Measurements from ENCODE around the gene EPHB1.

EPHB1 gene

DNA sequence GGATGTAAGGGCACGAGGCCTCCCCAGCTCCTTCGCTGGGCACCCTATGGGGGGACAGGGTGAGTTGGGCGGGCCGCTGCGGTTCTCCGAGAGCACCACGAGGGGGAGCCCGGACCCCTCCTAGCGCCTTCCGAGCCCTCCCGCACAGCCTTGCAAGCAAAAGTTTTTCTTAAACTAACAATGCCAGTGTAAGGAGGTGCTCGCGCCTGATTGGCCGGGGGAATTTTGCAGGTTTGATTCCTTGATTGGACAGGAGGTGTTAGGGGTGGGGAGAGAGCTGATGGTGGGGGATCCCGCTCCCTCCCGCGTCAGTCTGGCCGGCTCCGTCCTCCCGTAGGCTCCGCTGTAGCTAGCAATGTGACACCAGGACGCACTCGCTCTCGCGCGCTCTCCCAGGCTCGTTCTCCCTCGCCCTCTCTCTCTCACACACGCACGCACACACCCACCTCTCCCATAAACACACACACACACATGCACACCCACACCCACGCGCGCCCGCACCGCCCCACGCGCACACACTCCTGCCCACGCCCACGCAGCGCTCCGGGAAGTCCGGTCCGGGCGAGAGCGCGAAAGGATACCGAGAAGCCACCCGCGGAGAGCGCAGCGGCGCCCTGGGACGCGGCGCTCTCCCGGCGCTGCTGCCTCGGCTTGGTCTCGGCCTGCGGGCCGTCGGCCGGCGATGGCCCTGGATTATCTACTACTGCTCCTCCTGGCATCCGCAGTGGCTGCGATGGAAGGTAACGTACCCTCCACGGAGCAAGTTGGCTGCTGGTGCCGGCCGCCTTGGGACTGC, at the start of gene EPHB1:
Gene EPHB1, plus strand, starts transcription at position 311 of the 796 bp plus-strand sequence.
- H3K4me3 ChIP-seq (ENCODE audit: low read length), result peak within 1 kb of the TSS; percentile 66; the same call in 1 of the 2 replicates
- TF ChIP-seq ZNF274 (IDR thresholded peaks at IDR 0.05; ENCODE audit: low read depth, low read length), result no peak

DNA sequence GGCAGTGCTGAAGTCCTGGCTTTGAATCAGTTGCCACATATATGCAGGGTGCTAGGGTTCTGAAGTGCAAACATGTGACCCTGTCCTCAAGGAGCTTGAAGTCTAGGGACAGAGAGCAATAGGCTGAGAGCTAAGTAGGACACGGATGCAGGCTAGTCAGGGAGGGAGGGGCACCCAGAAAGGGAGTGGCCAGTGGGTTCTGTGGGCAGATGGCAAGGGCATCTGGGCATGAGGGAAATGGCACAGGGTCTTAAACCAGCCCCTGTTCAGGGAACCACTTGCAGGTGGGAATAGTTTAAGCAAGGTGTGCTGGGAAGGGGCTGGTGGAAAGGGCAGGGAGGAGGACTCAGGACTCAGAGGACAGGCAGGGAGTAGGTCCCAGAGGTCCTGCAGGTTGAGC, 46.4 kb upstream of the EPHB1 start:
- no peak overlapping the region for H3K4me3 ChIP-seq (ENCODE audit: low read length)

DNA sequence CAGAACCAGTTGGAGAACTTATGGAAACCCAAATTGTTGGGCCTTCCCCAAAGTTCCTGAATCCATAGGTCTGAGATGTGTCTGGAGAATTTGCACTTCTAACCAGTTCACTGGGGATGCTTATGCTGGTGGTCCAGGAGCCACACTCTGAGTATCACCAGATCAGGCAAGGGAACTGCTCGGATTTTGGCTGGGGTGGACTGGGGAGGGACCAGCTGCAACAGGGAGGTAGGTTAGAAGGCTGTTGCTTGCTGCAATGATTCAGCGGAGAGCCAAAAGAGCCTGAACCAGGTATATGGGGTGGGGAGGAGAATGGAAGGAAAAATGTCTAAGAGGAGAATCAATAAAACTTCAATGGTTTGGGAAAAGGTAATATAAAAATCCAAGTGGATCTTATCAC, 45.9 kb upstream of the EPHB1 start:
- no peak overlapping the region for H3K4me3 ChIP-seq (ENCODE audit: low read length)

More for the DNA sequence above, 46.4 kb upstream of the EPHB1 start:
- TF ChIP-seq ZNF274 (IDR thresholded peaks at IDR 0.05; ENCODE audit: low read depth, low read length), result no peak

DNA sequence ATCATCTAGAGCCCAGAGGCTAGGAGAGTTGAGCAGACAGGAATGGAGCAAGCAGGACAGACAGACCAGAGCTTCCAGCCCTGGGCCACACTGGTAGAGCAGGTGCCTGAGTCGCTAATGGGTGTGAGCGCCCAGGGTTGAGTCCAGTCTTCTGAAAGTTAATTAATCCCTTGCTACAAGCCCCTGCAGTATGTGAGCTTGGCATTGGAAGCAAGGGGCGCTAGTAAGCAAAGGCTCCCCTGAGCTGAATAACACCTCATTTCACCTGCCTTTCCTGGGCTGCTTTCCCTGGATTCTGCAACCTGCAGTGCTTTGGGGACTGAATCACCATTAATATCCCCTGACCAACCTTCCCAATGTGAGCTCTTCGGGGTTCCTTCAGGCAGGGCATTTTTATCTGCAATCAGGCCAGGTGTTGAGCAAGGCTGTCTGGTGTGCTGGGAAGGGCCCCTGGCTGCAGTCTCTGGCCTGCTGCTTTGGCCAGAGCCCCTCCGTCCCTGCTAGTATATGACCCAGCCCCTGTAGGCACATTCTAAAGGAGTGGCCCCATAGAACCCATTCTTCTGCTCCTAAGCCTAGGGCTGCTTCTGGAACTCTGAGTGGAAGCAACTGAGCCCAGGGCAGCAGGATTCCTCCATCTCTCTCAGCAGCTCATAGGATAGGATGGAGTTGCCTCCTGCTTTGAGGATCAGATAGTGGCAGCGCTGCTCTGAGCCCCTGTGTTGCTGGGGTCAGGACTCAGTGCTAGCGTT, 45.1 kb upstream of the EPHB1 start:
- H3K4me3 ChIP-seq (ENCODE audit: low read length), result no peak overlapping the region
- TF ChIP-seq ZNF274 (IDR thresholded peaks at IDR 0.05; ENCODE audit: low read depth, low read length), result no peak

More for the DNA sequence above, 45.9 kb upstream of the EPHB1 start:
- no peak for TF ChIP-seq ZNF274 (IDR thresholded peaks at IDR 0.05; ENCODE audit: low read depth, low read length)

DNA sequence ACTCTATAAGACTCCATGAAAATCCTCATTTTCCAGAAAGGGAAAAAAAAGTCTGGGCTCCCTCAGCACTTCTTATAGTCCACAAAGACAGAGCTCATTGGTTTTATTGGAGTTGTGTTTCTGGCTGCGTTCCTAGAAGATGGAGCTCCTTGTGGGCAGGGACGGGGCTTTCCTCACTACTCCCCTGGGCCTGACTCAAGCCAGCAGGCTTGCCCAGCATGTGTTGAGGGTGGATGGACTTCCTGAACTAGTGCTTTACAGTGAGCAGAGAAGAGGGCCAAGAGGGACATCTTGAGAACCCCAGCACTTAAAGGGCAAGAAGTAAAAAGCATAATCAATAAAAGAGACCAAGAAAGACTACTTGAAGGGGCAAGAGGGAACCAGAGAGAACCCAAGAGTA, 43.2 kb upstream of the EPHB1 start:
- no peak for TF ChIP-seq ZNF274 (IDR thresholded peaks at IDR 0.05; ENCODE audit: low read depth, low read length)
- H3K4me3 ChIP-seq (ENCODE audit: low read length), result no peak overlapping the region

DNA sequence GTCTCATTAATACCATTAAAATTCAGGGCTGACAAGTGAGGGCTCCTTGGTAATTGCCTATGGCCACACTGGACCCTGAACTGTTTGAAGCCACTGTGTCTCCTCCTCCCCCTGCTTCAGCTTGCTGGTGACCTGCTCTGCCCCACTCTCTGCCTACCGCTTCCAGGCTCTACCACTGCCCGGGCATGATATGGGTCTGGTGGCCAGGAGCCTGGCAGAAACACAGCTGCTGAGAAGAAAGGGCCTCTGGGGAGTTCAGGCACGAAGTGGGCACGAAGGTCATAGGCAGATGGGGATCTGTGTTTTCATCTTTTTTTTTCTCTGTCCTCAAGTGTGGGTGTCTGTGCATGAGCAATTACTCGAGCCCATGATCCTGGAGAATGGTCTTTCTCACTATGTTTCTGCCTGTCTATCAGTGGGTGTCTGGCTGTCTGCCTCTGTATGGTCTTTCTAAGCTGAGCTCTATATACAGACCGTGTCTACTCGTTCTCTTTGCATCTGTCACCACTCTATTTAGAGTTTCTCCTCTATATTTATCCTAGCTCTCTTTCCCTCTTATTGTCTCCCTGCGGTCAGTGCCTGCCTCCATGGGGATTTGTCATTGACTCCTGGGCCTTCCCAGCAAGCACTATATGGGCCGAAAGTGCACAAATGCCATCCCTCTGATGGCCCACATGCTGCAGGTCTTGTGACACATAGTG, 42.1 kb upstream of the EPHB1 start:
- no peak overlapping the region for H3K4me3 ChIP-seq (ENCODE audit: low read length)
- TF ChIP-seq ZNF274 (IDR thresholded peaks at IDR 0.05; ENCODE audit: low read depth, low read length), result no peak

DNA sequence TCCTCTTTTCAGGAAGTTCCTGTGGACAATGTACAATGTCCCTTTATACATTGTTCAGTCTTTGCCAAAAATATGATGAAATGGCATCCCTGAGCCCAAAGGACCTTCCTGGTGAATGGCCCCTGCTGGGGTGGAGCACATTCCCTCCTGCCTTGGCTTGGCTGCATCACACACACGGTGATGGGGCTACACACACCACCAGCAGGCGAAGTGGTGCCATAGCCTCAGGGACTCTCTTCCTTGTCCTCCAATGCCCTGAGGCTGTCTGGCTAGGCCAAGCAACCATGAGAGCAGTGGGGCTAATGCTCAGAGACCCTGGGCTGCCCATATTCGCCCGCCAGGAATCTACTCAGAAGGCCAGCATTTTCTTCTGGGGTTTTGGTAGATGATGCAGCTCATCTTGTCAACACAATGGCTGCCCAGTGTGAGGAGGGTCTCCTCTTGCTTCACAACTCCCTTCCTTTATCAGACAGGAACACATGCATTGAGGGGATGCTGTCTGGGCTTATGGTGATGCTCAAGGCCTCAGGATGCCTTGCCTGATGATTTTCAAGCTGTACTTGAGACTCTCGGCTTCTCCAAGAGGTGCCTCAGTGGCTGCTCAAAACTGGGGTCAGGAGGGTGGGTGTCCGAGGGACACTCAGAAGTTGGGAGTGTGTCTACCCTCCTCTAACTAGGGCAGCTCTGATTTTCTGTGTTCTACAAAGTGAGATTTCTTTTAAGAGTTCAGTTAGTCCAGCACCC, 40.9 kb upstream of the EPHB1 start:
- H3K4me3 ChIP-seq (ENCODE audit: low read length), result no peak overlapping the region
- TF ChIP-seq ZNF274 (IDR thresholded peaks at IDR 0.05; ENCODE audit: low read depth, low read length), result no peak

DNA sequence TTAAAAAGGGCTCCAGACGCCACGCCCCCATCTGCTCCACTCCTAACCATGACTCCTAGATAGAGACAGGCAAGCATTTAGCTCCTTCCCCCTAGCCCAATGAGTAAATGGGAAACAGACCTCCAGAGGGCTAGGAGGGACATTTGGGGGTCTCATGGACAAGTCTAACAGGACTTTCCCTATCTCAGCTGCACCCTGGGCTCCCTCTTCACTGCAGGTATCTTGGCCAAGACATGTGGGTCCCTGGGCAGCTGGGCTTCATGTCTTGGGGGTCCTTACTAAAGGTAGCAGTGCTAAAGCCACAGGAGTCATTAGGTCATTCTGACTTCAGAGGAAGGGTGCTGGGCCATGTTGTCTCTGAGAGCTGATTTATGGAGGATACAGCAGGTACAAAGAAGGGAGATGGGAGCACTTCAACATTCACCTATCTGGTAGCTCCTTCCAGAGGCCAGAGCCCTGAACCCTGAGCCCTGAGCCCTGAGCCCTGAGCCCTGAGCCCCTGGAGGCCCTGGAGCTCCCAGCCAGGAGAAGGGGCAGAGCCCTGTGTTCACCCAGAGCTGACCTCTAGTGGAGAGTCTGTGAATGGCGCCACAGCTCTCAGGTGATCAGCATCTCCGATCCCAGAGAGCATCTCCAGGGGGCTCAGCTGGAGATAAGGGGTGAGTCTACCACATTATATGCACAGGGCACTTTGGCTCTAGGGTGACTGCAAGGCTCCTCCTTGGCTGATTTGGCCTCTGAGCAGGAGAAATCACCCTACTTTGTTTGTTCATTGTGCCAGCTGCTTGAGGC, 40.1 kb upstream of the EPHB1 start:
- no peak for TF ChIP-seq ZNF274 (IDR thresholded peaks at IDR 0.05; ENCODE audit: low read depth, low read length)
- H3K4me3 ChIP-seq (ENCODE audit: low read length), result no peak overlapping the region

DNA sequence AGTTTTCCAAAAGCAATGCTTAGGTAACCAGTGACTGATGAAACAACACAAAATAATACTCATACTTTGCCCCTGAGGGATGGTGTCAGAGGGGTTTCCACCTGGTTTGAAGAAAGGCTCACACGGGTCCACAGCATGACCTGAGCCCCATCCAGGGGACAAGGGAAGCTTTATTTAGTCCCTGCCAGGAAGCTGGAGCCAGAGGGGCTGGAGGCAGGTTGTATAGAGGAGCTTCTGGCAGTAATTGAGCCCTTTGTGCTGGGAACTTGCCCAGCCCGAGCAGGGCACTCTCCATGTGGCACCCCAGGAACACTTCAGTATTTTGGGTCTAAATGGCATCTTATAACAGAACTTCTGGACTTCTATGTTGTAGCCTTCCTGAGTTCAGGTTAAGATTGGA, 39.2 kb upstream of the EPHB1 start:
- no peak overlapping the region for H3K4me3 ChIP-seq (ENCODE audit: low read length)
- TF ChIP-seq ZNF274 (IDR thresholded peaks at IDR 0.05; ENCODE audit: low read depth, low read length), result no peak

DNA sequence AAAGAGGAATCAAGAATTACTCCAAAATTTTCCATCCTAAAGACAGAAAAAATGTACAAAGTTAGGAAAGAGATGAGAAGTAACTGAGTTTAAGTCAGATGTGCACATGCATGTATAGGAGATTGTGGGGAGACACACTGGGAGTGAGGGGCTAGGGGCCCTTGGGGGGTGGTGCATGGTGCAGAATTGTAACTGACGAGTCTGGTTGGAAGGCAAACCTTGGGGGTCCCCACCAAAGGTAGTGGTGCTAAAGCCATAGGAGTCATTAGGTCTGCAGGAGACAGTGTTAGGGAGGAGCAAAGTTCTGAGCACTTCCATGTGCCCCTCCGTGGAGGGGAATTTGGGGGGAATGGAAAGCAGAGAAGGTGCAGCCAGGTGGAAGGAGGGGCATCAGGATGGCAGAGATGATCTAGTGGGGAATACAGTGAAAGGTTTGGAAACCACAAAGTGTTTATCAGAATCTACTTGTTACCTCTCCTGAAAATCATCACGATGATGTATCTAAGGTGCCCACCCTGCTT, 37.5 kb upstream of the EPHB1 start:
- TF ChIP-seq ZNF274 (IDR thresholded peaks at IDR 0.05; ENCODE audit: low read depth, low read length), result no peak
- H3K4me3 ChIP-seq (ENCODE audit: low read length), result no peak overlapping the region

DNA sequence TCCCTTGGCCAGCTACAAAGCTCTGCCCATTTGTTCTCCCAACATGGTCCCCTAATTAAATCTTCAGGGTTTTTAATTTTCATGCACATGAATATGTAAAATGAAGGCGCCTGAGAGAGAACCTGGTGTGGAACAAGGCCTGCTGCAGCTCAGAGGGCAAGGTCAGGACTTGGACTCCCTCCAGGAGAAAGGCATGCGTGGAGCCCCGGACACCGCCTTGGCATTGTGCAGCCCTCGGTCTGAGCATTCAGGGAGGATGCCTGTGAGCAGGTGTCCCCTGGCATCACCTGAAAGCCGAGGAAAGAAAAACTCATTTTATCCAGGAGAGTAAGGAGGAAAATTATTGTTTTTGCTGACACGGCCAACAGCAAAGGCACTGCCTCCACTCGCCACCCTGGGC, 33.8 kb upstream of the EPHB1 start:
- H3K4me3 ChIP-seq (ENCODE audit: low read length), result no peak overlapping the region
- no peak for TF ChIP-seq ZNF274 (IDR thresholded peaks at IDR 0.05; ENCODE audit: low read depth, low read length)

DNA sequence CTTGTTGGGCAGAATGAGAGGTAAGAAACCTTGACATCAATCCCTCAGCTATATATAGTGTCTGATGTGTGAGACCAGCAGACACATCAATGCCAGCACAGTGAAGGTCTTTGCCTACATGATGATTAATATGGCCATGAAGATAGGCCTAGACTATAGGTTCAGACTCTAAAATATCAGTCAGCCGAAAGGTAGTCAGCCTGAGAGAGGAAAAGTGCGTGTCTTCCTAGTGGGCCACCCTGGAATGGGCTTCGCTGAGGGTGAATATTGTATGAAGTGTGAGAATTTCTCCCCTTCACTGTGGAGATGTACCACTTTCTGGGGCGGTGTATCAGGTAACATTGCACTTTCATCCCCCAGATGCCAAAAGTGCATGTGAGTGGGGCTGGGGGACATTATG, 33.0 kb upstream of the EPHB1 start:
- H3K4me3 ChIP-seq (ENCODE audit: low read length), result no peak overlapping the region
- TF ChIP-seq ZNF274 (IDR thresholded peaks at IDR 0.05; ENCODE audit: low read depth, low read length), result no peak

DNA sequence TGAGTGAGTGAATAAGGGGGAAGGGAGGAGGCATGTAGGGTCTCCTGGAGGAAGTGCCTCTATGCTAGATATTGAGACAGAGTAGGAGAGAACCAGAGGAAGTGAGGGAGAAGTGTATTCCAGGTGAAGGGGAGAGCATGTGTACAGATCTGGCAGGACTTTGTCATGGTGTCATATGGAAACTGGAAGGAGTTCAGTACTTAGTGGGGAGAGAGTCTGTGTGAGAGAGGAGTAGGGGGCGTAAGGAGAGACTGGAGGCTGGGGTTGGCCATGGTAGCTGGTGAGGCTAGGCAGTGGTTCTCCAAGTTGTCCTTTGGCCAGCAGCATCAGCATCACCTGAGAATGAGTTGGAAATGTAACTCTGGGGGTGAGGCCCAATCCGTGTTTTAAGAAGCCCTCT, 29.6 kb upstream of the EPHB1 start:
- TF ChIP-seq ZNF274 (IDR thresholded peaks at IDR 0.05; ENCODE audit: low read depth, low read length), result no peak

More for the DNA sequence above, 29.6 kb upstream of the EPHB1 start:
- H3K4me3 ChIP-seq (ENCODE audit: low read length), result no peak overlapping the region
